WERI-Rb-1 (cell line): Measurements from ENCODE around the gene KIAA1217.

Source experiments
- DNase-seq: peaks from one replicate; pipeline ENCODE4 v3.0.0-alpha.2; 2020
- H3K27ac ChIP-seq: fragments of 250-450 bp; sonication (Bioruptor Pico); 2 replicates; pipeline ENCODE4 v1.5.1; 2020; ENCODE audit warnings: mild to moderate bottlenecking, moderate library complexity
- H3K27me3 ChIP-seq: fragments of 250-450 bp; sonication (Bioruptor Pico); 2 replicates; pipeline ENCODE4 v1.5.1; 2021; ENCODE audit warnings: mild to moderate bottlenecking, low read depth, moderate library complexity; ENCODE audit not compliant: insufficient read depth, severe bottlenecking
- H3K36me3 ChIP-seq: fragments of 250-450 bp; sonication (Bioruptor Pico); 2 replicates; pipeline ENCODE4 v1.5.1; 2020; ENCODE audit warnings: mild to moderate bottlenecking, moderate library complexity
- H3K4me3 ChIP-seq: 2 replicates; pipeline ENCODE4 v1.5.1; 2011; ENCODE audit warnings: low read depth, mild to moderate bottlenecking, control low read depth, low read length
- H3K9me3 ChIP-seq: fragments of 250-450 bp; sonication (Bioruptor Pico); 2 replicates; pipeline ENCODE4 v1.5.1; 2021; ENCODE audit warnings: mild to moderate bottlenecking, moderate library complexity; ENCODE audit not compliant: severe bottlenecking
- TF ChIP-seq, protein P1 (sequence below): IDR thresholded peaks from 2 replicates; pipeline ENCODE4 v1.5.1; 2011; ENCODE audit warnings: low read depth, mild to moderate bottlenecking, control low read depth, inconsistent platforms, low read length

Gene KIAA1217

DNA sequence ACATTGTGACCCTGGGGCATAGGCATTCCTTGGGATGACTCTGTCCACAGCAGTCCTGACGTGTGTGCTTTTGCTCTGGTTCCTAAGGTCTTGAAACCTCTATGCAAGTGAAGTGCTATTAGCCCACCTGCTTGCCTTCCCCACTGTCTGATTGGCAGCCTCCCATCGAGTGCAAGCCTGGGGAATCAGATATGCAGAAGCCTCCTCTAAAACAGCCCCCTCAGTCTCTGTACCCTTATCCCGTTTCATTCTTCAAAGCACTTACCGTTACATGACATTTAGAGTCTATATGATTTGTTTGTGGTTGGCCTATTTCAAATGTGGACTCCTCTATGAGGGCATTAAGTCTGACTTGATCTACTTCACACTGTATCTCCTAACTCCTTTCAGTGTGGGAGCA lies 4.3 kb downstream of the KIAA1217 start:
- H3K4me3 ChIP-seq = no peak overlapping the region
- H3K9me3 ChIP-seq = no peaks in the 10 kb centered on the region
- H3K36me3 ChIP-seq = no peaks in the 10 kb centered on the region
- H3K27me3 ChIP-seq = no peaks in the 10 kb centered on the region
- DNase-seq = no peak
- no peak overlapping the region for H3K27ac ChIP-seq
- TF ChIP-seq, protein P1, sequence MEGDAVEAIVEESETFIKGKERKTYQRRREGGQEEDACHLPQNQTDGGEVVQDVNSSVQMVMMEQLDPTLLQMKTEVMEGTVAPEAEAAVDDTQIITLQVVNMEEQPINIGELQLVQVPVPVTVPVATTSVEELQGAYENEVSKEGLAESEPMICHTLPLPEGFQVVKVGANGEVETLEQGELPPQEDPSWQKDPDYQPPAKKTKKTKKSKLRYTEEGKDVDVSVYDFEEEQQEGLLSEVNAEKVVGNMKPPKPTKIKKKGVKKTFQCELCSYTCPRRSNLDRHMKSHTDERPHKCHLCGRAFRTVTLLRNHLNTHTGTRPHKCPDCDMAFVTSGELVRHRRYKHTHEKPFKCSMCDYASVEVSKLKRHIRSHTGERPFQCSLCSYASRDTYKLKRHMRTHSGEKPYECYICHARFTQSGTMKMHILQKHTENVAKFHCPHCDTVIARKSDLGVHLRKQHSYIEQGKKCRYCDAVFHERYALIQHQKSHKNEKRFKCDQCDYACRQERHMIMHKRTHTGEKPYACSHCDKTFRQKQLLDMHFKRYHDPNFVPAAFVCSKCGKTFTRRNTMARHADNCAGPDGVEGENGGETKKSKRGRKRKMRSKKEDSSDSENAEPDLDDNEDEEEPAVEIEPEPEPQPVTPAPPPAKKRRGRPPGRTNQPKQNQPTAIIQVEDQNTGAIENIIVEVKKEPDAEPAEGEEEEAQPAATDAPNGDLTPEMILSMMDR = no peak

DNA sequence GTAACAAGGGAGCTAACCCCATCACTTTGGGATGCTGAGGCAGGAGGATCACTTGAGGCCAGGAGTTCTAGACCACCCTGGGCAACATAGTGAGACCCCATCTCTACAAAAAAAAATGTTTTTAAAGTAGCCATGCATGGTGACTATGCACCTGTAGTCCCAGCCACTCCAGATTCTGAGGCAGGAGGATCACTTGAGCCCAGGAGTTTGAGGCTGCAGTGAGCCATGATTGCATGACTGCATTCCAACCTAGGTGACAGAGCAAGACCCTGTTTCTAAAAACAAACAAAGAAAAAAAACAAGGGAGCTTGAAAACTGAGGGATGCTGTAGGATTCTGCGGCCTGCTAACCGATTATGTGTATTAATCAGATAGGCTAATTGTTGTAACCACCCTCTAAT lies 4.9 kb downstream of the KIAA1217 start:
- no peaks in the 10 kb centered on the region for H3K36me3 ChIP-seq

DNA sequence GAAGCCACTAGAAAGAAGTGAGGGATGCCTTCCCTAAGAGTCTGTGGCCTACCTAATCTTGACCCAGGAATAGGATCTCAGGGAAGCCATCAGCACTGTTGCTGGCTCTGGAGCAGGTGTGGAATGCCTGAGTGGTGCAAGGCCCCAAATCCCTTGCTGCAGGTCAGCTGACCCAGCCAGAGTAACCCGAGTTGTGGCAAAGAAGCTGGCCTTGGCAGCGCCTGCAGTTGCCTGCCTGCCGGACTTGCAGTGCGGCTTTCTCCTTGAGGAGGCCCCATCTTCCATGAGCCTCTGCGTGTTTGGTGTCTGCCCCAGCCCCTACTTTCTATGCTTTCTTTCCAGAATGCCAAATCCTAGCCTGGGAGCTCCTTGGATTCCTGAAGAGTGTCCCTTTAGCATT lies 5.8 kb downstream of the KIAA1217 start:
- no peak for DNase-seq
- Histone ChIP-seq H3K9me3 (no peaks in the 10 kb centered on the region), H3K4me3 (no peak overlapping the region), H3K27me3 (no peaks in the 10 kb centered on the region), H3K27ac (no peak overlapping the region), H3K36me3 (no peaks in the 10 kb centered on the region)
- TF ChIP-seq, protein P1 = no peak

More for the DNA sequence above, 4.9 kb downstream of the KIAA1217 start:
- Histone ChIP-seq H3K9me3 (no peaks in the 10 kb centered on the region), H3K27me3 (no peaks in the 10 kb centered on the region), H3K4me3 (no peak overlapping the region), H3K27ac (no peak overlapping the region)
- DNase-seq = no peak
- TF ChIP-seq, protein P1 = no peak

DNA sequence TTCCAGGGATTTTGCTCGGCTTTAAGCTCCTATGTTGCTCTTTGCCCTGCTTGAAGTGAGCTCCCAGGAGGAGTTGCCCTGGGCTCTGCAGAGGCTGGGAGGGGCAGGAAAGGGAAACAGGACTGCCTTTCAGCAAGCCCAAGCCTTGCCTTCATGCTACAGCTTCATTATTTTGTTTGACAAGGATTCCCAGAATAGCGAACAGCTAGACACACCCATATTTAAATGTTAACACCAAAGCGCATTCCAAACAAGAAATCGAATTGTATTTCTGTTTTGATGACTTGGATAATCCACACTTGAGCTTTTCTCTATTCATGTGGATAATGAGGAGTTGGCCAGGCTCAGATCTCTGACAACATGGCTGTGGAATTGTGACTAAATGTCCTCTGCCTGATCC lies 6.3 kb downstream of the KIAA1217 start:
- Histone ChIP-seq H3K36me3 (no peaks in the 10 kb centered on the region), H3K9me3 (no peaks in the 10 kb centered on the region), H3K27ac (no peak overlapping the region), H3K4me3 (no peak overlapping the region), H3K27me3 (no peaks in the 10 kb centered on the region)
- TF ChIP-seq, protein P1 = no peak
- DNase-seq = no peak

DNA sequence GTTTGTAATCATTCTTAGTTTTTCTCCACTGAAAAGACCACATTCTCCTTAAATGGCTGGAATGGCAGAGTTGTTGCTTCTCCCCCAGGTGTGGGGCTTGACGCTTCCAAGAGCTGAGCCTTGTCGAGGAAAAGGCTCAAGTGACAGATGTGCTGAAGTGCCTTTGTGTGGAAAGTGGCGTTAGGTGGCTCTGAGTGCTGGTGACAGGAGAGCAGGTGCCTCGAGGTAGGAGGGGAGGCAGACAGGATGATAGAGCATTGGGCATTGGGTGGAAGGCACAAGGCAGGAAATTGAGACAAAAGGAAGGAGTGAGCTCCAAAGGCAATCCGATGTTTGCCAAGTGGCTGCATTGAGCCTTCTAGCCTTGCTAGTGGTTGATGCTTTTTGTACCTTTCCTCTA lies 6.7 kb downstream of the KIAA1217 start:
- Histone ChIP-seq H3K4me3 (no peak overlapping the region), H3K9me3 (no peaks in the 10 kb centered on the region), H3K27me3 (no peaks in the 10 kb centered on the region), H3K27ac (no peak overlapping the region), H3K36me3 (no peaks in the 10 kb centered on the region)
- DNase-seq = no peak
- TF ChIP-seq, protein P1 = no peak

DNA sequence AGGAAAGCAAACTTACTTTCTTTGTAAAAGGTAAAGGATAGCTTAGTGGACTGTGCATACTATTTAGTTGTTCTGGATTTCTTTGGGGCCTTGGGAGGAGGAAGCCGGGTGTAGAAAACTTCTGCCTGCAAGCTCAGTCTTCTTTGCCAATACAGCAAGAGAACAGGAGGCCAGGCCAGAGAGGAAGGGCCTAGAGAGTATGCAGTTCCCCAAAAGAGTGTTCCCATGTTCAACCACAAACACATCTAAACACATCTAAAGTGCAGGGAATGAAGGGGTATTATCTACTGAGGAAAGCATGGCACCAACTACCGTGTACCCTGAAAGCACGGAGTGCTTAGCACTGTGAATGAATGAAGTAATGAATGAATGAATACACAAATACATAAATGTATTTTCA lies 11.0 kb downstream of the KIAA1217 start:
- no peak for DNase-seq
- no peaks in the 10 kb centered on the region for H3K9me3 ChIP-seq
- H3K4me3 ChIP-seq = no peak overlapping the region
- TF ChIP-seq, protein P1 = no peak
- no peak overlapping the region for H3K27ac ChIP-seq
- no peaks in the 10 kb centered on the region for H3K27me3 ChIP-seq
- no peaks in the 10 kb centered on the region for H3K36me3 ChIP-seq
